HepG2 (cell line): ENCODE results near the gene RAI14. TPM values are rescaled to one million over a fixed set of nuclear protein-coding genes. Genes with fewer than 3 reads are reported as not detected.

ENCODE experiments used
- BORCS8-MEF2B ChIP-seq: sonication (generic); formaldehyde crosslinking; IDR thresholded peaks from 2 replicates; pipeline ENCODE4 v1.8.0; 2022; ENCODE audit warnings: mild to moderate bottlenecking, missing genetic modification reagents
- CTCF ChIP-seq: sonication (generic); formaldehyde crosslinking; IDR thresholded peaks from 2 replicates; pipeline ENCODE4 v1.5.0; 2020; ENCODE audit warnings: mild to moderate bottlenecking, missing genetic modification reagents, moderate library complexity
- ELF3 ChIP-seq: IDR thresholded peaks from 2 replicates; pipeline ENCODE4 v1.6.1; 2016; ENCODE audit warnings: missing genetic modification reagents, missing compliant biosample characterization
- ETV5 ChIP-seq: IDR thresholded peaks from 2 replicates; pipeline ENCODE4 v1.6.1; 2018; ENCODE audit warnings: missing biosample characterization, missing genetic modification reagents, inconsistent platforms, borderline replicate concordance
- GATA4 ChIP-seq: sonication (generic); IDR thresholded peaks from 2 replicates; pipeline ENCODE4 v1.6.1; 2016; ENCODE audit warnings: antibody characterized with exemption, low read depth, borderline replicate concordance
- HMG20B ChIP-seq: conservative IDR thresholded peaks from 2 replicates; pipeline ENCODE4 v1.6.1; 2016; ENCODE audit warnings: missing genetic modification reagents, missing compliant biosample characterization
- MED1 ChIP-seq: sonication (generic); formaldehyde crosslinking; IDR thresholded peaks from 2 replicates; pipeline ENCODE4 v1.4.0; 2020; ENCODE audit warnings: missing genetic modification reagents
- MEIS2 ChIP-seq: sonication (generic); formaldehyde crosslinking; IDR thresholded peaks from 2 replicates; pipeline ENCODE4 v1.9.0; 2021; ENCODE audit warnings: mild to moderate bottlenecking, missing genetic modification reagents
- PATZ1 ChIP-seq: sonication (generic); formaldehyde crosslinking; IDR thresholded peaks from 2 replicates; pipeline ENCODE4 v1.4.0; 2020; ENCODE audit warnings: missing genetic modification reagents
- RELA ChIP-seq: sonication (generic); formaldehyde crosslinking; IDR thresholded peaks from 2 replicates; pipeline ENCODE4 v1.4.0; 2020; ENCODE audit warnings: missing genetic modification reagents
- SMARCE1 ChIP-seq: fragments of 450-650 bp; IDR thresholded peaks from 2 replicates; pipeline ENCODE4 v1.6.1; 2017; ENCODE audit warnings: borderline replicate concordance
- SNAI1 ChIP-seq: sonication (generic); formaldehyde crosslinking; IDR thresholded peaks from 2 replicates; pipeline ENCODE4 v1.5.0; 2020; ENCODE audit warnings: mild to moderate bottlenecking, missing genetic modification reagents, borderline replicate concordance
- SOX5 ChIP-seq: IDR thresholded peaks from 2 replicates; pipeline ENCODE4 v1.6.1; 2016; ENCODE audit warnings: borderline replicate concordance
- THRA ChIP-seq: sonication (generic); formaldehyde crosslinking; IDR thresholded peaks from 2 replicates; pipeline ENCODE4 v1.4.0; 2020; ENCODE audit warnings: missing genetic modification reagents, borderline replicate concordance
- TOE1 ChIP-seq: sonication (generic); formaldehyde crosslinking; IDR thresholded peaks from 2 replicates; pipeline ENCODE4 v1.4.0; 2020; ENCODE audit warnings: mild to moderate bottlenecking, missing genetic modification reagents
- WIZ ChIP-seq: sonication (generic); formaldehyde crosslinking; IDR thresholded peaks from 2 replicates; pipeline ENCODE4 v1.5.1; 2020; ENCODE audit warnings: mild to moderate bottlenecking, missing genetic modification reagents
- XRCC5 ChIP-seq: fragments of 200-400 bp; formaldehyde crosslinking; optimal IDR thresholded peaks from 2 replicates; pipeline ENCODE3; 2017; ENCODE audit warnings: mild to moderate bottlenecking, low read length
- ZBTB38 ChIP-seq: sonication (generic); formaldehyde crosslinking; IDR thresholded peaks from 2 replicates; pipeline ENCODE4 v1.5.1; 2020; ENCODE audit warnings: mild to moderate bottlenecking, missing genetic modification reagents
- ZMYM2 ChIP-seq: sonication (generic); formaldehyde crosslinking; IDR thresholded peaks from 2 replicates; pipeline ENCODE4 v1.8.0; 2022; ENCODE audit warnings: mild to moderate bottlenecking, missing genetic modification reagents
- ZNF12 ChIP-seq: sonication (generic); formaldehyde crosslinking; IDR thresholded peaks from 2 replicates; pipeline ENCODE4 v1.5.0; 2020; ENCODE audit warnings: missing genetic modification reagents
- ZNF547 ChIP-seq: sonication (generic); formaldehyde crosslinking; IDR thresholded peaks from 2 replicates; pipeline ENCODE4 v1.5.1; 2020; ENCODE audit warnings: mild to moderate bottlenecking, missing genetic modification reagents
- ZNF549 ChIP-seq: sonication (generic); formaldehyde crosslinking; IDR thresholded peaks from 2 replicates; pipeline ENCODE4 v1.5.0; 2020; ENCODE audit warnings: missing genetic modification reagents
- ZNF775 ChIP-seq: sonication (generic); formaldehyde crosslinking; IDR thresholded peaks from 2 replicates; pipeline ENCODE4 v1.4.0; 2020; ENCODE audit warnings: missing genetic modification reagents, mild to moderate bottlenecking, moderate library complexity, borderline replicate concordance
- ZSCAN12 ChIP-seq: sonication (generic); formaldehyde crosslinking; IDR thresholded peaks from 2 replicates; pipeline ENCODE4 v1.9.0; 2021; ENCODE audit warnings: mild to moderate bottlenecking, missing genetic modification reagents
- polyA plus RNA-seq, 8 experiments: library from polyadenylated mRNA; depleted of rRNA in 3 of 8; stranded (reverse) in 7 of 8; unstranded in 1 of 8; fragments of >200 nt; fragmentation: Illumina TruSeq in 4 of 8; extraction: Trizol in 4 of 8; gene quantifications; 2 replicates each; pipeline versions ENCODE4 v1.2.1 to v1.2.3, GENCODE V29; 2011 to 2016; ENCODE audit warnings: low read depth in 4 of 8, missing spikeins in 1 of 8, mixed read lengths in 1 of 8; ENCODE audit not compliant: insufficient read depth in 1 of 8
- total RNA-seq, 5 experiments: library from RNA; depleted of rRNA; stranded (reverse); fragments of >200 nt; fragmentation: Illumina TruSeq; extraction: Trizol; gene quantifications; 2 replicates each; pipeline ENCODE4 v1.2.3, GENCODE V29; 2016; ENCODE audit warnings: low read depth in 1 of 5
- TF ChIP-seq, protein P1 (sequence below): sonication (generic); formaldehyde crosslinking; IDR thresholded peaks from 2 replicates; pipeline ENCODE4 v1.4.0; 2020; ENCODE audit warnings: mild to moderate bottlenecking, low read depth, missing genetic modification reagents

Gene RAI14
- total and polyA plus RNA-seq, 2 of the 13 experiments (the other 11 are each of a cell fraction or from before 2014, with no cell fraction given) = 12.6 to 18.2 TPM

GRCh38 chr5:34656001-34656699, at the start of gene RAI14 (continued):
- TF ChIP-seq RELA (CRISPR knock-in tag) (0 out of 2 replicates have a peak, but pooled peaks have one; percentile 39), CTCF (CRISPR knock-in tag) (peak; percentile 45; the same call in 1 of the 2 replicates), SNAI1 (no peak), MEIS2 (CRISPR knock-in tag) (0 out of 2 replicates have a peak, but pooled peaks have one; percentile 34), ZNF549 (CRISPR knock-in tag) (no peak), ZSCAN12 (CRISPR knock-in tag) (no peak), ELF3 (CRISPR knock-in tag) (peak; percentile 64), ETV5 (CRISPR knock-in tag) (peak; percentile 52; the same call in 1 of the 2 replicates), THRA (CRISPR knock-in tag) (no peak), SOX5 (CRISPR knock-in tag) (peak; percentile 25; the same call in 1 of the 2 replicates), MED1 (CRISPR knock-in tag) (0 out of 2 replicates have a peak, but pooled peaks have one; percentile 12), HMG20B (CRISPR knock-in tag) (no peak), GATA4 (no peak), TOE1 (CRISPR knock-in tag) (no peak), ZBTB38 (CRISPR knock-in tag) (peak; percentile 42; the same call in 1 of the 2 replicates), WIZ (no peak), ZMYM2 (CRISPR knock-in tag) (no peak), ZNF547 (CRISPR knock-in tag) (peak; percentile 43; the same call in 1 of the 2 replicates), ZNF775 (CRISPR knock-in tag) (peak; percentile 86; the same call in 1 of the 2 replicates), BORCS8-MEF2B (CRISPR knock-in tag) (peak; percentile 33; the same call in 1 of the 2 replicates), ZNF12 (CRISPR knock-in tag) (no peak), SMARCE1 (no peak), PATZ1 (CRISPR knock-in tag) (peak; percentile 90), XRCC5 (peak; percentile 17)
- TF ChIP-seq, protein P1, sequence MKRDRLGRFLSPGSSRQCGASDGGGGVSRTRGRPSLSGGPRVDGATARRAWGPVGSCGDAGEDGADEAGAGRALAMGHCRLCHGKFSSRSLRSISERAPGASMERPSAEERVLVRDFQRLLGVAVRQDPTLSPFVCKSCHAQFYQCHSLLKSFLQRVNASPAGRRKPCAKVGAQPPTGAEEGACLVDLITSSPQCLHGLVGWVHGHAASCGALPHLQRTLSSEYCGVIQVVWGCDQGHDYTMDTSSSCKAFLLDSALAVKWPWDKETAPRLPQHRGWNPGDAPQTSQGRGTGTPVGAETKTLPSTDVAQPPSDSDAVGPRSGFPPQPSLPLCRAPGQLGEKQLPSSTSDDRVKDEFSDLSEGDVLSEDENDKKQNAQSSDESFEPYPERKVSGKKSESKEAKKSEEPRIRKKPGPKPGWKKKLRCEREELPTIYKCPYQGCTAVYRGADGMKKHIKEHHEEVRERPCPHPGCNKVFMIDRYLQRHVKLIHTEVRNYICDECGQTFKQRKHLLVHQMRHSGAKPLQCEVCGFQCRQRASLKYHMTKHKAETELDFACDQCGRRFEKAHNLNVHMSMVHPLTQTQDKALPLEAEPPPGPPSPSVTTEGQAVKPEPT (CRISPR knock-in tag) = no peak
